Upper lobe of left lung (tissue), 6 donors: ENCODE measurements around the gene ITCH. TPM values are rescaled to one million over a fixed set of nuclear protein-coding genes. Genes with fewer than 3 reads are reported as not detected.

Experiments
- ATAC-seq, 2 donors: fragments of 200-7000 bp; cut with Tn5 transposase; one replicate each; pipeline ENCODE4 v1.9.1; 2022; ENCODE audit warnings: mild to moderate bottlenecking in 2 of 2, moderate library complexity in 2 of 2; ENCODE audit not compliant: low FRiP score in 2 of 2
- DNase-seq, 2 donors: peaks; one replicate each; pipeline ENCODE4 v3.0.0-alpha.2; 2019 to 2020
- H3K27ac ChIP-seq, 4 donors: fragments of 200-600 bp; sonication (generic); one replicate each; pipeline ENCODE4 v1.5.1; 2016 to 2019
- H3K27me3 ChIP-seq, 4 donors: fragments of 200-600 bp; sonication (generic); one replicate each; pipeline ENCODE4 v1.5.1; 2017 to 2019
- H3K36me3 ChIP-seq, 4 donors: fragments of 200-600 bp; sonication (generic); one replicate each; pipeline ENCODE4 v1.5.1; 2016 to 2019
- H3K4me1 ChIP-seq, 4 donors: fragments of 200-600 bp; sonication (generic); one replicate each; pipeline ENCODE4 v1.5.1; 2018 to 2019
- H3K4me3 ChIP-seq, 4 donors: fragments of 200-600 bp; sonication (generic); one replicate each; pipeline ENCODE4 v1.5.1; 2017 to 2019; ENCODE audit warnings: mild to moderate bottlenecking in 2 of 4, moderate library complexity in 1 of 4
- H3K9me3 ChIP-seq, 4 donors: fragments of 200-600 bp; sonication (generic); one replicate each; pipeline ENCODE4 v1.5.1; 2018 to 2019
- EP300 ChIP-seq, 4 donors: sonication (generic); formaldehyde crosslinking; IDR thresholded peaks; one replicate each; pipeline ENCODE4 v1.5.1; 2017; ENCODE audit warnings: antibody characterized with exemption in 4 of 4, control low read depth in 2 of 4
- POLR2A ChIP-seq, 4 donors: fragments of 450-650 bp; IDR thresholded peaks; one replicate each; pipeline ENCODE4 v1.5.1; 2016 to 2017; ENCODE audit warnings: antibody characterized with exemption in 4 of 4, mild to moderate bottlenecking in 2 of 4
- POLR2AphosphoS5 ChIP-seq, 2 donors: sonication (generic); formaldehyde crosslinking; IDR thresholded peaks; one replicate each; pipeline ENCODE4 v1.5.1; 2017; ENCODE audit warnings: antibody characterized with exemption in 2 of 2
- WGBS, 2 donors: methylation state at CpG; one replicate each; pipeline ENCODE4 v1.1.5; 2017 to 2018; 5-methylcytosine and 5-hydroxymethylcytosine counted together
- total RNA-seq, 6 donors: library from RNA; depleted of rRNA in 4 of 6; stranded (reverse); fragments of >200 nt in 4 of 6; gene quantifications; one replicate each; pipeline versions ENCODE4 v1.1.0 to v1.2.1, GENCODE V29; 2016 to 2021
- TF ChIP-seq, protein P1 (sequence below), 6 experiments: fragments of 450-650 bp in 4 of 6; fragments of 200-600 bp in 2 of 6; sonication (generic) in 2 of 6; IDR thresholded peaks; one replicate each; pipeline ENCODE4 v1.5.1; 2016 to 2019; ENCODE audit warnings: antibody characterized with exemption in 6 of 6
- donor health status: DM: no; HTN: no; CAD: no; lungs with moderate emphysema.
- donor health status: DM: no; HTN: yes; CAD: no; lungs with severe emphysema.

The ITCH gene
- total RNA-seq, 6 donors from 2014 or later, result 26.6 to 57.2 (median 45.5) TPM

DNA sequence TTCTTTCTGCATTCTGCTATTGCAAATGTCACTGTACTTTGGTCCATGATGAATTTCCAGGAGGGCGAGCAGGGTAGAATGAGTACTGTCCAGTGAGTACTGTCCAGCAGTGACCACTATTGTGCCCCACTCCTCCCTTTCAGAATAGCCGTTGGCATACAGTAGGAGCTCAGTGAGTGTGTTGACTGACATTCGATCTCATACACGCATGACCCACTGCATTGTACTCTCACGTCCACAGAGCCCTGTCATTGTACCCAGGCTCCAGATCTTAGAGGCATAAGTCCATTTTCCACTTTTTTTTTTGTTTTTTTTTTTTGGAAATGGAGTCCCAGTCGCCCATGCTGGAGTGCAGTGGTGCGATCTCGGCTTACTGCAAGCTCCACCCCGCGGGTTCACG, 161.4 kb downstream of the ITCH start:
- Histone ChIP-seq H3K9me3 (no peaks in the 10 kb centered on the region), H3K4me3 (no peak overlapping the region), H3K27me3 (no peaks in the 10 kb centered on the region), H3K4me1 (peaks cover 34 to 60% (median 50%) of the 10 kb centered on the region in 4 donors), H3K36me3 (peaks cover 10 to 50% (median 25%) of the 10 kb centered on the region in 4 donors), H3K27ac (peak overlapping the region in 3 of 4 donors; percentile 64 to 78 (median 68))
- TF ChIP-seq POLR2AphosphoS5 (IDR thresholded peaks at IDR 0.05), result no peak
- TF ChIP-seq EP300 (IDR thresholded peaks at IDR 0.05), result no peak
- TF ChIP-seq POLR2A (IDR thresholded peaks at IDR 0.05), result no peak
- TF ChIP-seq, protein P1, sequence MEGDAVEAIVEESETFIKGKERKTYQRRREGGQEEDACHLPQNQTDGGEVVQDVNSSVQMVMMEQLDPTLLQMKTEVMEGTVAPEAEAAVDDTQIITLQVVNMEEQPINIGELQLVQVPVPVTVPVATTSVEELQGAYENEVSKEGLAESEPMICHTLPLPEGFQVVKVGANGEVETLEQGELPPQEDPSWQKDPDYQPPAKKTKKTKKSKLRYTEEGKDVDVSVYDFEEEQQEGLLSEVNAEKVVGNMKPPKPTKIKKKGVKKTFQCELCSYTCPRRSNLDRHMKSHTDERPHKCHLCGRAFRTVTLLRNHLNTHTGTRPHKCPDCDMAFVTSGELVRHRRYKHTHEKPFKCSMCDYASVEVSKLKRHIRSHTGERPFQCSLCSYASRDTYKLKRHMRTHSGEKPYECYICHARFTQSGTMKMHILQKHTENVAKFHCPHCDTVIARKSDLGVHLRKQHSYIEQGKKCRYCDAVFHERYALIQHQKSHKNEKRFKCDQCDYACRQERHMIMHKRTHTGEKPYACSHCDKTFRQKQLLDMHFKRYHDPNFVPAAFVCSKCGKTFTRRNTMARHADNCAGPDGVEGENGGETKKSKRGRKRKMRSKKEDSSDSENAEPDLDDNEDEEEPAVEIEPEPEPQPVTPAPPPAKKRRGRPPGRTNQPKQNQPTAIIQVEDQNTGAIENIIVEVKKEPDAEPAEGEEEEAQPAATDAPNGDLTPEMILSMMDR (IDR thresholded peaks at IDR 0.05), result no peak
- DNase-seq (no peak), ATAC-seq (no peak)
- WGBS, 2 donors, result 91 to 94% methylated on average over 11 of the region's 11 CpGs

DNA sequence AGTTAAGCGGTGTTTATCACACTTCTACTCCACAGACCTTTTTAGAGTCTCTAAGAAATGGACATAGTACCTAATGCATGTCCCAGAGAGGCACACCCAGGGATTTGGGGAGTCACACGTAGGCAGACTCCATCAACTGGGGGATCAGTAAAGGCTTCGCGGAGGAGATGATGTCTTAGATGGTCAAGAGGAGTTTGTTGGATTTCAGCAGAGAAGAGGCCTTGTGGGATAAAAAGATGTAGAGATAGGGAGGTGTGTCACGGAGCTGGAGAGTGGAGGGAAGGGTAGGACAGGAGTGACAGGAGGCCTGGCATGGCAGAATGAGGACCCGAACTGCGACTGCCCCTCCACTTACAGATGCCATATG, 162.3 kb downstream of the ITCH start:
- TF ChIP-seq EP300 (IDR thresholded peaks at IDR 0.05), result no peak
- no peak for TF ChIP-seq POLR2AphosphoS5 (IDR thresholded peaks at IDR 0.05)
- TF ChIP-seq, protein P1 (IDR thresholded peaks at IDR 0.05), result no peak
- no peak for TF ChIP-seq POLR2A (IDR thresholded peaks at IDR 0.05)
- Histone ChIP-seq H3K27me3 (no peaks in the 10 kb centered on the region), H3K4me1 (peaks cover 40 to 69% (median 54%) of the 10 kb centered on the region in 4 donors), H3K36me3 (peaks cover 10 to 50% (median 30%) of the 10 kb centered on the region in 4 donors), H3K4me3 (no peak overlapping the region), H3K27ac (peak overlapping the region; percentile 64 to 78 (median 73)), H3K9me3 (no peaks in the 10 kb centered on the region)
- 72 to 77% methylated on average over 7 of the region's 7 CpGs for WGBS, 2 donors
- ATAC-seq (peak in 1 of 2 donors; percentile 1), DNase-seq (no peak)

DNA sequence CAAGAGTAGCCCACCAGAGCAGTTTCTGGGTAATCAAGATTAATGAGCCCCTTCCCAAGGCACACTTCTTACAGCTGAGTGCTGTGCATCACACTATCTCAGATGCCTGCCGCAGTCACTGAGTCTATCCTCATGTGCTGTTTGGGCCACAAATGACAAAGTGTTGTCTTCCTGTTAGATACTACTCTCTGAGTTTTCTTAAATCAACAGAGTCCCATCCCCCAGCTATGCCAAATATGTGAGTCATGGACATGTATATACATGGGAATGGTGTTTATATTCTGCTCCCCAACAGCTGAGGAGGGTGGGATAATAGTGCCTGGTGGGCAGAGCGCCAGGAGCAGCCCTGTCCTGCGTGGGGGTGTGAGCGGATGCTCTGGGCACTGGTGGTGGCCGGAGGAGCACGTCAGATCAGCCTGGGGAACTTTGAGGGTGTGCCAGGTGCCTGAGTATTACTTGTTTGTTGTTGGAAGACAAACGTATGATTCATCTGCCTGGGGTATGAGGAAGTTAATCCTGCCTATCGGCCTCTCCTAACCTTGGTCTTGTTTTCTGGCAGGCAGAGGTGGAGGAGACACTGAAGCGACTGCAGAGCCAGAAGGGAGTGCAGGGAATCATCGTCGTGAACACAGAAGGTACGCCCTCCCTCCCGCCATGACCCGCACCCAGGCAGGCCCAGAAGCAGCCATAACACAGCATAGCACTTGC, 162.8 kb downstream of the ITCH start:
- H3K4me1 ChIP-seq, result peaks cover 40 to 74% (median 54%) of the 10 kb centered on the region in 4 donors
- peak; percentile 87 to 89 for ATAC-seq
- H3K36me3 ChIP-seq, result peaks cover 10 to 46% (median 35%) of the 10 kb centered on the region in 4 donors
- H3K4me3 ChIP-seq, result no peak overlapping the region
- peak overlapping the region; percentile 64 to 78 (median 73) for H3K27ac ChIP-seq
- H3K27me3 ChIP-seq, result no peaks in the 10 kb centered on the region
- WGBS, 2 donors, result 48 to 54% methylated on average over 14 of the region's 14 CpGs
- no peaks in the 10 kb centered on the region for H3K9me3 ChIP-seq
- peak in 1 of 2 donors; percentile 86 for DNase-seq
- peak in 1 of 4 donors; percentile 66 for TF ChIP-seq EP300 (IDR thresholded peaks at IDR 0.05)
- TF ChIP-seq, protein P1 (IDR thresholded peaks at IDR 0.05), result no peak
- TF ChIP-seq POLR2AphosphoS5 (IDR thresholded peaks at IDR 0.05), result peak; percentile 67 to 90
- peak in 1 of 4 donors; percentile 15 for TF ChIP-seq POLR2A (IDR thresholded peaks at IDR 0.05)

DNA sequence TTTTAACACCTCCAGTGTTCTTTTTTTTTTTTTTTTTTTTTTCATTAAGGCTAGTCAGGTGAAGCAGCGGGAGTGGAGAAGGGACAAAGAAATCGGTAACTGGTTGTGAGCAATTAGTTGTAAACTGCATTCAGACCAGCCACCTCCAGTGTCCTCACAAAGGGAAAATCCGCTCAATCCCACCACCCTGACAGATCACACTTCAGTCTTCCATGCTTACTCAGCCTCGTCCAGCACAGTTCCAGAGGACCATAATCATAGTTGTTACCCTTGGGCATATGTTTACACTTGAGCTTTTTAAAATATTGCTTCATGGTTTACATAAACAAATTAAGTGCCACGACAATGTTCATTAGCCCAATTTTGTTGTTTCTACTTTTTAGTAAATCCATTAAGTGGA, 163.4 kb downstream of the ITCH start:
- Histone ChIP-seq H3K36me3 (peaks cover 10 to 49% (median 40%) of the 10 kb centered on the region in 4 donors), H3K4me1 (peaks cover 40 to 77% (median 57%) of the 10 kb centered on the region in 4 donors), H3K27ac (peak overlapping the region; percentile 64 to 78 (median 73)), H3K4me3 (no peak overlapping the region), H3K9me3 (no peaks in the 10 kb centered on the region), H3K27me3 (no peaks in the 10 kb centered on the region)
- no peak for ATAC-seq
- 66 to 71% methylated on average over 5 of the region's 5 CpGs for WGBS, 2 donors
- TF ChIP-seq POLR2A (IDR thresholded peaks at IDR 0.05) (no peak), EP300 (IDR thresholded peaks at IDR 0.05) (no peak), POLR2AphosphoS5 (IDR thresholded peaks at IDR 0.05) (no peak)
- TF ChIP-seq, protein P1 (IDR thresholded peaks at IDR 0.05), result no peak
- DNase-seq, result no peak
